Effector memory CD8-positive, alpha-beta T cell (primary cell): ENCODE measurements around the gene TIMM44.
A peak's percentile ranks its signal among the peaks of the same experiment; 100 is the strongest.
"Not testable (repeated sequence)": the region's sequence is repeated elsewhere in the genome, so short reads cannot be mapped to it uniquely, and the experiment has no call there.

Experiments used
- ATAC-seq: fragments of 150-1000 bp; cut with Tn5 transposase; replicated peaks from 2 replicates; pipeline ENCODE4 v1.10.0; 2021; ENCODE audit warnings: mild to moderate bottlenecking, moderate library complexity
- DNase-seq, 3 experiments: peaks; one replicate each; pipeline ENCODE4 v3.0.0; 2021
- H3K27ac Mint-ChIP-seq, 2 donors: one replicate each; pipeline ENCODE4 v1.8.0; 2022; ENCODE audit warnings: mild to moderate bottlenecking in 2 of 2, mixed read lengths in 2 of 2, moderate library complexity in 2 of 2
- H3K27me3 Mint-ChIP-seq, 2 donors: one replicate each; pipeline ENCODE4 v1.8.0; 2022; ENCODE audit warnings: mixed read lengths in 2 of 2
- H3K36me3 Mint-ChIP-seq: one replicate; pipeline ENCODE4 v1.8.0; 2022; ENCODE audit warnings: mild to moderate bottlenecking, moderate library complexity, mixed read lengths; ENCODE audit not compliant: insufficient read depth
- H3K4me1 Mint-ChIP-seq, 2 donors: one replicate each; pipeline ENCODE4 v1.8.0; 2022; ENCODE audit warnings: low read depth in 2 of 2, mixed read lengths in 2 of 2
- H3K4me3 Mint-ChIP-seq, 2 donors: one replicate each; pipeline ENCODE4 v1.8.0; 2022; ENCODE audit warnings: mild to moderate bottlenecking in 2 of 2, mixed read lengths in 2 of 2, moderate library complexity in 2 of 2
- H3K9me3 Mint-ChIP-seq, 2 donors: one replicate each; pipeline ENCODE4 v1.8.0; 2022; ENCODE audit warnings: mixed read lengths in 2 of 2

Gene TIMM44

GRCh38 chr19:7931221-7932061 is 12.0 kb downstream of the TIMM44 start:
- no peak for DNase-seq
- Mint-ChIP-seq H3K27ac (peak overlapping the region in 1 of 2 donors; percentile 92), H3K4me3 (no peak overlapping the region), H3K36me3 (peaks cover 62% of the 10 kb centered on the region), H3K9me3 (no peaks in the 10 kb centered on the region), H3K27me3 (no peaks in the 10 kb centered on the region), H3K4me1 (peaks cover 8 to 12% of the 10 kb centered on the region in 2 donors)
- no peak for ATAC-seq

- Mint-ChIP-seq H3K4me3 (no peak overlapping the region), H3K27ac (peak overlapping the region in 1 of 2 donors; percentile 92), H3K36me3 (peaks cover 58% of the 10 kb centered on the region)
Measured at GRCh38 chr19:7930765-7931164, 12.7 kb downstream of the TIMM44 start.

DNA sequence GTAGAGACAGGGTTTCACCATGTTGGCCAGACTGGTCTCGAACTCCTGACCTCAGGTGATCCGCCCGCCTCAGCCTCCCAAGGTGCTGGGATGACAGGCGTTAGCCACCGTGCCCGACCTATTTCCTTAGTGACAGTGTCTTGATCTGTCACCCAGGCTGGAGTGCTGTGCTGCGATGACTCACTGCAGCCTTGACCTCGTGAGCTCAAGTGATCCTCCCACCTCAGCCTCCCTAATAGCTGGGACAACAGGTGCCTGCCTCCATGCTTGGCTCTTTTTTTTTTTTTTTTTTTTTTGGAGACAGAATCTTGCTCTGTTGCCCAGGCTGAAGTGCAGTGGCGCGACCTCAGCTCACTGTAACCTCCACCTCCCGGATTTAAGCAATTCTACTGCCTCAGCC is 13.4 kb downstream of the TIMM44 start:
- H3K4me3 Mint-ChIP-seq, result peak overlapping the region in 1 of 2 donors; percentile 54
- not testable (repeated sequence) for DNase-seq, ATAC-seq, H3K27me3 Mint-ChIP-seq, H3K9me3 Mint-ChIP-seq
- H3K36me3 Mint-ChIP-seq, result peaks cover 53% of the 10 kb centered on the region
- peak overlapping the region; percentile 56 to 92 for H3K27ac Mint-ChIP-seq
- peaks cover 12 to 15% of the 10 kb centered on the region in 2 donors for H3K4me1 Mint-ChIP-seq

More at GRCh38 chr19:7930765-7931164, 12.7 kb downstream of the TIMM44 start:
- DNase-seq (no peak), ATAC-seq (no peak)
- Mint-ChIP-seq H3K9me3 (no peaks in the 10 kb centered on the region), H3K4me1 (peaks cover 11 to 12% of the 10 kb centered on the region in 2 donors), H3K27me3 (no peaks in the 10 kb centered on the region)

- ATAC-seq (peak; percentile 72), DNase-seq (peak; percentile 82 to 85 (median 84))
- peaks cover 14 to 15% of the 10 kb centered on the region in 2 donors for H3K4me1 Mint-ChIP-seq
- no peaks in the 10 kb centered on the region for H3K9me3 Mint-ChIP-seq
- no peaks in the 10 kb centered on the region for H3K27me3 Mint-ChIP-seq
- peak overlapping the region; percentile 56 to 92 for H3K27ac Mint-ChIP-seq
- H3K36me3 Mint-ChIP-seq, result peaks cover 54% of the 10 kb centered on the region
- no peak overlapping the region for H3K4me3 Mint-ChIP-seq
Measured at GRCh38 chr19:7928741-7929701, 14.4 kb downstream of the TIMM44 start.

GRCh38 chr19:7928334-7928706 is 15.1 kb downstream of the TIMM44 start:
- H3K36me3 Mint-ChIP-seq, result peaks cover 58% of the 10 kb centered on the region
- peaks cover 14 to 16% of the 10 kb centered on the region in 2 donors for H3K4me1 Mint-ChIP-seq
- DNase-seq, result no peak
- H3K9me3 Mint-ChIP-seq, result no peaks in the 10 kb centered on the region
- H3K4me3 Mint-ChIP-seq, result peak overlapping the region in 1 of 2 donors; percentile 17
- peak overlapping the region; percentile 56 to 92 for H3K27ac Mint-ChIP-seq
- no peaks in the 10 kb centered on the region for H3K27me3 Mint-ChIP-seq
- ATAC-seq, result no peak

- Mint-ChIP-seq H3K27ac (peak overlapping the region; percentile 56 to 92), H3K27me3 (no peaks in the 10 kb centered on the region), H3K4me1 (peaks cover 17 to 19% of the 10 kb centered on the region in 2 donors), H3K4me3 (peak overlapping the region in 1 of 2 donors; percentile 21), H3K36me3 (peaks cover 60% of the 10 kb centered on the region), H3K9me3 (no peaks in the 10 kb centered on the region)
- no peak for ATAC-seq
- no peak for DNase-seq
Measured at GRCh38 chr19:7927605-7928333, 15.7 kb downstream of the TIMM44 start.

DNA sequence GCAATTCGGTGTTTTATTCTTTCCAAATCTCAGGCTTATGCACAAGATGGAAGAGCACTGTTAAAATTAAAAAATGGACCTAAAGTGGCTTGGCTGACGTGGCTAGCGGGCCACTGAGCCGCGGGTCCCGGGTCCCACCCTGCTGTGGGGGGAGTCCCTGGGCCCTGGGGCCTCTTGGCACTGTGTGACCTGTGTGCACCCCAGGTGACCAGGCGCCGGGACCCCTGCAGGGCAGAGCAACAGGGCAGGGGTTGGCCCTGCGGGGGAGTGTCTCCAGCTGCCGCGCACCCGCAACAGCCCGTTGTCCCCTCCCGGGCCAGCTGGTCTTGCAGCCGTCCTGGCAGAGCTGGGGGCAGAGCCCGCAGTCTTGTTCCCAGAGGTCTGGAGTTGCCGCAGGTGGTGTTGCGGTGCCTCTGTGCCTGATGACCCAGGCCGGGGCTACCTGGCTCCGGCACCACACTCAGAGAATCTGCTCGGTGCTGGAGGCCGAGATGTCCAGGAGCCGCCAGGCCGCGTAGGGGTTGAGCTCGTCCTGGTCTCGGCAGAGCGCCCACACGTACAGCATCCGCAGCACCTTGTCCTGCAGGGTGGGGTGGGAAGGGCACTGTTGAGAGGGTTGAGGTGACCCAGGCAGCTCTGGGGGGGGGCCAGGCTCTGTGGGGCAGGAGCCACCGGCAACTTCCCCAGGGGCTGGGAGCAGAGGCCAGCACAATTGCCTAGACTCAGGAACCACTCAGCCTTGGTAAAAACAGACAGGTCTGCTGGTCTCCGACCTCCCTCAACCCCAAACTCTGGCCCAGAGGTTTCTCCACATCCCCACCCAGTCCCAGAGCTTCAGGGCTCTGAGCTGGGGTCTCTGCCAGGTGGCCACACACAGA is 16.5 kb downstream of the TIMM44 start:
- DNase-seq (no peak), ATAC-seq (no peak)
- Mint-ChIP-seq H3K27me3 (no peaks in the 10 kb centered on the region), H3K4me3 (peak overlapping the region; percentile 69 to 72), H3K4me1 (peaks cover 17 to 23% of the 10 kb centered on the region in 2 donors), H3K9me3 (no peaks in the 10 kb centered on the region), H3K36me3 (peaks cover 52% of the 10 kb centered on the region), H3K27ac (peak overlapping the region; percentile 79 to 92)

GRCh38 chr19:7926021-7926726 is 17.3 kb downstream of the TIMM44 start, which contains the start of gene CTXN1:
Gene CTXN1, minus strand, starts transcription at chr19:7926135. Its CDS starts 597 bp downstream, at chr19:7925538.
- Mint-ChIP-seq H3K36me3 (peaks cover 52% of the 10 kb centered on the region), H3K27ac (peak within 1 kb of the TSS; percentile 60 to 79), H3K4me3 (peak within 1 kb of the TSS; percentile 71 to 77), H3K27me3 (no peaks in the 10 kb centered on the region), H3K9me3 (no peaks in the 10 kb centered on the region), H3K4me1 (peaks cover 22 to 29% of the 10 kb centered on the region in 2 donors)
- DNase-seq (peak; percentile 74 to 81 (median 77)), ATAC-seq (peak; percentile 54)

GRCh38 chr19:7925171-7925851 is 18.2 kb downstream of the TIMM44 start:
- Mint-ChIP-seq H3K4me3 (peak overlapping the region; percentile 71 to 77), H3K9me3 (no peaks in the 10 kb centered on the region), H3K27me3 (no peaks in the 10 kb centered on the region), H3K36me3 (peaks cover 49% of the 10 kb centered on the region), H3K4me1 (peaks cover 24 to 34% of the 10 kb centered on the region in 2 donors), H3K27ac (peak overlapping the region in 1 of 2 donors; percentile 59)
- ATAC-seq, result peak; percentile 29
- peak; percentile 76 to 77 (median 76) for DNase-seq

DNA sequence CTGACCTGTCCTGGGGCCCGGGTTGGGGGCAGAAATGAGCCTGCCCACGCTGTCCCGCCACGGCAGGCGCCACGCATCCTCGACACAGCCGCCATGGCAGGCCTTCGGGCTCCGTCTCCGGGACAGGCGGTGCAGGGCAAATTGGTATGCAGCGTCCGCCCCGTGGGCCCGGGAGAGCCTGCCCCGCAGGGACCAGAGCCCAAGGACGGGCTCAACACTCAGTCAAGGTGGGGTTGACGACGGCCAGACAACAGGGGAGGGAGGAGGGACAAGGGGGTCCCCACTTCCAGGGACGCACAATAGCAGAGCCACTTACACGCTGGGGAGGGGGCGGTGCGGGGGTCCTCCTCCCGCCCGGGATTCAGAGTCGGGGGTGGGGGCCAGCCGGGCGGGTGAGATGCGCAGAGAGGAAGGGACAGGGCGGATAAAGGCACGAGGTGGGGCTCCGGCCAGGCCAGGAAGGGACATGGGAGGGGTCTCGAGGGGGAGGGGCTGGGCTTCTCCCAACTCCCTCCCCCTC is 18.8 kb downstream of the TIMM44 start:
- no peak for DNase-seq
- Mint-ChIP-seq H3K9me3 (no peaks in the 10 kb centered on the region), H3K4me3 (peak overlapping the region; percentile 72 to 77), H3K4me1 (peaks cover 28 to 38% of the 10 kb centered on the region in 2 donors), H3K27ac (peak overlapping the region in 1 of 2 donors; percentile 59), H3K36me3 (peaks cover 49% of the 10 kb centered on the region), H3K27me3 (peaks cover 0 to 4% of the 10 kb centered on the region in 2 donors)
- ATAC-seq, result no peak

DNA sequence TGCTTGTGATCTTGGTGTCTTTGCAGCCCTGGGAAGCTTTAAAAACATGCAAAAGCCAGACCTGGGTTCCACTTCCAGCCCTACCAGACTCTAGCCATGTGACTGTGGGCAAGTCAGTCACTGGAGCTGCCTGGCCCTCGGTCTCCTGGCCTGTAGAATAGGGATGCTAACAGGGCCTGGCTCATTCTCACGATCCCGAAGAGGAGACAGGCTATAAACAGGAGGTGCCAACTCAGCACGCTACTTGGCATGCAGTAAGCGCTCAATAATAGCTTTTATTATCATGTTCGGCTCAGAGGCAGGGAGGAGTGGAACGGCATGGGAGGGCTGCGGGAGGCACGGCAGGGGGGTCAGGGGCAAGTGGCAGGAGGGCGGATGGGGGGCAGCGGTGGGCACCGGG is 19.2 kb downstream of the TIMM44 start:
- peak overlapping the region in 1 of 2 donors; percentile 59 for H3K27ac Mint-ChIP-seq
- no peaks in the 10 kb centered on the region for H3K9me3 Mint-ChIP-seq
- peaks cover 25 to 36% of the 10 kb centered on the region in 2 donors for H3K4me1 Mint-ChIP-seq
- peak overlapping the region; percentile 67 to 72 for H3K4me3 Mint-ChIP-seq
- ATAC-seq, result no peak
- H3K36me3 Mint-ChIP-seq, result peaks cover 46% of the 10 kb centered on the region
- peaks cover 0 to 9% of the 10 kb centered on the region in 2 donors for H3K27me3 Mint-ChIP-seq
- no peak for DNase-seq
